Heart right ventricle (tissue), 16 donors: Measurements from ENCODE around the gene ZBTB7C. TPM values are rescaled to one million over a fixed set of nuclear protein-coding genes. Genes with fewer than 3 reads are reported as not detected.

ENCODE experiments used
- ATAC-seq, 8 donors: fragments of 200-7000 bp; cut with Tn5 transposase; one replicate each; pipeline ENCODE4 v1.9.1; 2020; ENCODE audit warnings: mild to moderate bottlenecking in 8 of 8, moderate library complexity in 8 of 8, moderate number of reproducible peaks in 1 of 8
- DNase-seq, 2 donors: peaks; one replicate each; pipeline ENCODE4 v3.0.0-alpha.2; 2020
- H3K27ac ChIP-seq, 10 donors: fragments of 200-600 bp; sonication (generic) in 2 of 10; one replicate each; pipeline versions ENCODE4 v1.5.0 to v1.8.0; 2020 to 2022; ENCODE audit warnings: mild to moderate bottlenecking in 3 of 10
- H3K27me3 ChIP-seq, 7 donors: fragments of 200-600 bp; one replicate each; pipeline ENCODE4 v1.8.0; 2021 to 2022; ENCODE audit warnings: mild to moderate bottlenecking in 2 of 7
- H3K36me3 ChIP-seq, 9 donors: fragments of 200-600 bp; sonication (generic) in 1 of 9; one replicate each; pipeline versions ENCODE4 v1.5.0 to v1.8.0; 2020 to 2022; ENCODE audit warnings: mild to moderate bottlenecking in 2 of 9
- H3K4me1 ChIP-seq, 9 donors: fragments of 200-600 bp; sonication (generic) in 1 of 9; one replicate each; pipeline versions ENCODE4 v1.5.0 to v1.8.0; 2020 to 2022; ENCODE audit warnings: mild to moderate bottlenecking in 4 of 9
- H3K4me3 ChIP-seq, 10 donors: fragments of 200-600 bp; sonication (generic) in 2 of 10; one replicate each; pipeline versions ENCODE4 v1.5.0 to v1.8.0; 2020 to 2022; ENCODE audit warnings: mild to moderate bottlenecking in 7 of 10, moderate library complexity in 2 of 10
- H3K9me3 ChIP-seq, 11 donors: fragments of 200-600 bp in 10 of 11; sonication (generic) in 2 of 11; one replicate each; pipeline versions ENCODE4 v1.5.0 to v1.8.0; 2013 to 2022; ENCODE audit warnings: mild to moderate bottlenecking in 2 of 11, control low read depth in 1 of 11, moderate library complexity in 1 of 11
- WGBS, 2 donors: extraction: QIAGEN DNeasy Blood & Tissue Kit; methylation state at CpG; one replicate each; pipeline ENCODE4 v1.1.7; 2013; ENCODE audit warnings: inconsistent platforms in 1 of 2; 5-methylcytosine and 5-hydroxymethylcytosine counted together
- intact Hi-C, 10 donors: fragments of 100-400 bp; cut with DNase I; formaldehyde crosslinking; loops; one replicate each; pipeline versions ENCODE4 v1.11.1 to v1.14.2; 2022
- polyA plus RNA-seq, 2 donors: library from polyadenylated mRNA; stranded (reverse); fragments of 200-250 nt; gene quantifications; one replicate each; pipeline ENCODE4 v1.2.3, GENCODE V29; 2013
- total RNA-seq, 10 donors: library from RNA; stranded (reverse); fragmentation: NEBNext Ultra II Directional in 3 of 10; extraction: Animal tissue kit (Norgen Biotek cat#: 25700) in 3 of 10; gene quantifications; one replicate each; pipeline versions ENCODE4 v1.2.1 to v1.2.4, GENCODE V29; 2021 to 2023
- TF ChIP-seq, protein P1 (sequence below), 9 donors: fragments of 200-600 bp; sonication (generic) in 2 of 9; IDR thresholded peaks; one replicate each; pipeline versions ENCODE4 v1.5.0 to v1.8.0; 2021 to 2022; ENCODE audit warnings: antibody characterized with exemption in 9 of 9, mild to moderate bottlenecking in 5 of 9, moderate library complexity in 1 of 9
- donor health status: Arrhythmogenic right ventricular cardiomyopathy.
- donor health status: ischemic (EF 13 %, LVEDD 7.1; RV severe dilation, severe dysfunction).
- donor health status: healthy with polysubstance abuse.
- donor health status: DM: no; HTN: yes; CAD: no.
- donor health status: DM: no; HTN: no; CAD: no.
- donor health status: ischemic (EF 25% LVEDD 6.9; RV normal size, moderate dysfunction).
- donor health status: ischemic (EF 25% LVEDD 5.7; RV mildly dilated, moderate dysfunction).
- donor health status: healthy.
- donor health status: DM: yes; HTN: yes; CAD: no.
- donor health status: Ischemic cardiomyopathy.
- donor health status: ischemic (EF 35%, LVEDD 5.7; RV mildly dilated, moderate dysfunction).
- donor health status: nonischemic (EF 11% LVEDD 7.7; RV severe dilation, severe dysfunction).
- donor health status: DM: yes; HTN: yes; CAD: no.
- donor health status: PGD.
- donor health status: ischemic (EF 29% LVEDD 5.4; RV normal size, mild dysfunction).
- donor health status: nonischemic (EF 23%, LVEDD 6.1; RV moderate dilation, normal function).

The ZBTB7C gene
- total and polyA plus RNA-seq, 12 donors = 0.49 to 6.3 (median 1.5) TPM

DNA sequence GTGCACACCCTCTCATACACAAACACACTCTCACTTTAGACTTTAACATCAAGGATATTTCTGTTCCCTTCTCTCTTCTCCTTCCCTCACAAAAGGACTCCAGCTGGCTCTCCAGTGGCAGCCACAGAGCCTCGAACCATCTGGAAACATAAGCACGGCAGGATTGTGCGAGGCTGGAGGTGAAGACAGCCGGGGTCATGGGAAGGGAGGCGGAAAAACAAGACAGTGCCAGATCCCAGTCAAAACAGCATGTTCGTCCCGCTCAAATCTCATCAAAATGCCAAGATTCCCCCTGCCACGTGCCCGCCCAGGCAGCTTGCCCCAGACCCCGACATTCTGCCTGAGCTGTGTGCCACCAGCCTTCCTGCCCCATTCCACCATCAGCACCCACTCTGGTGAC, 180.3 kb downstream of the ZBTB7C start:
- 38 to 41% methylated on average over 10 of the region's 10 CpGs for WGBS, 2 donors
- H3K27me3 ChIP-seq = no peaks in the 10 kb centered on the region
- TF ChIP-seq, protein P1, sequence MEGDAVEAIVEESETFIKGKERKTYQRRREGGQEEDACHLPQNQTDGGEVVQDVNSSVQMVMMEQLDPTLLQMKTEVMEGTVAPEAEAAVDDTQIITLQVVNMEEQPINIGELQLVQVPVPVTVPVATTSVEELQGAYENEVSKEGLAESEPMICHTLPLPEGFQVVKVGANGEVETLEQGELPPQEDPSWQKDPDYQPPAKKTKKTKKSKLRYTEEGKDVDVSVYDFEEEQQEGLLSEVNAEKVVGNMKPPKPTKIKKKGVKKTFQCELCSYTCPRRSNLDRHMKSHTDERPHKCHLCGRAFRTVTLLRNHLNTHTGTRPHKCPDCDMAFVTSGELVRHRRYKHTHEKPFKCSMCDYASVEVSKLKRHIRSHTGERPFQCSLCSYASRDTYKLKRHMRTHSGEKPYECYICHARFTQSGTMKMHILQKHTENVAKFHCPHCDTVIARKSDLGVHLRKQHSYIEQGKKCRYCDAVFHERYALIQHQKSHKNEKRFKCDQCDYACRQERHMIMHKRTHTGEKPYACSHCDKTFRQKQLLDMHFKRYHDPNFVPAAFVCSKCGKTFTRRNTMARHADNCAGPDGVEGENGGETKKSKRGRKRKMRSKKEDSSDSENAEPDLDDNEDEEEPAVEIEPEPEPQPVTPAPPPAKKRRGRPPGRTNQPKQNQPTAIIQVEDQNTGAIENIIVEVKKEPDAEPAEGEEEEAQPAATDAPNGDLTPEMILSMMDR (IDR thresholded peaks at IDR 0.05) = no peak
- intact Hi-C loops = loop anchor here in 3 of 10 donors (5.0 to 10.0 kb wide), 3 partner anchors 192 to 216 kb away; no protein-coding TSS in a partner anchor
- H3K4me3 ChIP-seq = no peak overlapping the region
- H3K9me3 ChIP-seq = no peaks in the 10 kb centered on the region
- H3K4me1 ChIP-seq = peaks cover 9 to 39% (median 28%) of the 10 kb centered on the region in 9 donors
- H3K27ac ChIP-seq = peak overlapping the region in 4 of 10 donors; percentile 2 to 54 (median 22)
- ATAC-seq (peak in 7 of 8 donors; percentile 19 to 69 (median 49)), DNase-seq (peak in 1 of 2 donors; percentile 9)
- H3K36me3 ChIP-seq = no peaks in the 10 kb centered on the region

DNA sequence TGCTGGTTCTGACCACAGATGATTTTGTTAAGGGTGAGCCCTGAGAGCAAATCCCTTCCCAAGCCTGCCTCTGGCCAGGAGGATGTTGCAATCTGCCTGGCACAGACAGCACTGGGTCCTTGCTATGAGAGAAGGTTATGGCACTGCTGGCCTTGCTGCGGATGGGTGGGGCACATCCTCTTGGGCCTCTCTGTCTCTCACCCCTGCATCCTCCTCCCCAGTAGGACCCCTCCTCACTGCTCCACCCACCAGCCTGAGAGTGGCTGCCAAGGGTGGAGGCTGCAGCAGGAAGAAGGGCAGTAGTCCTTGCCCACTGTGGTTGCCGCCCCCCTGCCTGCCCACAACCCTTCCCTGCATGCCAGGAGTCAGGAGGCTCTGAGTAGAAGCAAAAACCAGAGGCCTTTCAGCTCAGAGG, 180.9 kb downstream of the ZBTB7C start:
- TF ChIP-seq, protein P1 (IDR thresholded peaks at IDR 0.05) = no peak
- ATAC-seq (peak in 7 of 8 donors; percentile 40 to 88 (median 75)), DNase-seq (peak; percentile 34 to 57)
- Histone ChIP-seq H3K36me3 (no peaks in the 10 kb centered on the region), H3K27me3 (no peaks in the 10 kb centered on the region), H3K9me3 (no peaks in the 10 kb centered on the region), H3K4me1 (peaks cover 9 to 39% (median 28%) of the 10 kb centered on the region in 9 donors), H3K27ac (peak overlapping the region in 2 of 10 donors; percentile 21 to 42), H3K4me3 (no peak overlapping the region)
- 61 to 64% methylated on average over 2 of the region's 2 CpGs for WGBS, 2 donors
- intact Hi-C loops = loop anchor here in 3 of 10 donors (5.0 to 10.0 kb wide), 3 partner anchors 191 to 216 kb away; no protein-coding TSS in a partner anchor

GRCh38 chr18:48227206-48227605, 182.0 kb downstream of the ZBTB7C start:
- Histone ChIP-seq H3K4me1 (peaks cover 9 to 45% (median 28%) of the 10 kb centered on the region in 9 donors), H3K9me3 (no peaks in the 10 kb centered on the region), H3K27ac (no peak overlapping the region), H3K4me3 (no peak overlapping the region), H3K36me3 (no peaks in the 10 kb centered on the region), H3K27me3 (no peaks in the 10 kb centered on the region)
- intact Hi-C loops = loop anchor here in 3 of 10 donors (5.0 to 10.0 kb wide), 3 partner anchors 190 to 218 kb away; no protein-coding TSS in a partner anchor
- WGBS, 2 donors = 70 to 83% methylated on average over 6 of the region's 6 CpGs
- DNase-seq = no peak
- no peak for ATAC-seq
- TF ChIP-seq, protein P1 (IDR thresholded peaks at IDR 0.05) = no peak

DNA sequence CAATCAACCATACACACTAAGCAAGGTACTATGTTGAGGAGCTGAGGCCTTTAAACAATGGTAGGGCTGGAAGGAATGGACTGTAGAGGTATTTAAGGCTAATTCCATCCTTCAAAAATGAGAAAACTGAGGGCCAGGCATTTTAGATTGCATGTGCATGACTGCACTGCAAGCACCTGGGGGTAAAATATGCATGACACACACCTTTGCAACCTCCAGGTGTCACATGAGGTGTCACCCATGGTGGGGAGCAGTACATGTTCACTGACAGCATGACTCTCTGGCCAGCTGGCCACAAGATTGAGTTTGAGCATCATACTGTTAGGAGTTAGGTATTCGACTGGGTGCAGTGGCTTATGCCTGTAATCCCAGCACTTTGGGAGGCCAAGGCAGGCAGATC, 182.8 kb downstream of the ZBTB7C start:
- TF ChIP-seq, protein P1 (IDR thresholded peaks at IDR 0.05) = no peak
- 91 to 100% methylated on average over 1 of the region's 1 CpG for WGBS, 2 donors
- no peak for ATAC-seq
- DNase-seq = no peak
- H3K4me3 ChIP-seq = no peak overlapping the region
- no peak overlapping the region for H3K27ac ChIP-seq
- no peaks in the 10 kb centered on the region for H3K27me3 ChIP-seq
- intact Hi-C loops = loop anchor here in 3 of 10 donors (5.0 to 10.0 kb wide), 3 partner anchors 189 to 218 kb away; no protein-coding TSS in a partner anchor
- no peaks in the 10 kb centered on the region for H3K9me3 ChIP-seq
- H3K36me3 ChIP-seq = no peaks in the 10 kb centered on the region
- H3K4me1 ChIP-seq = peaks cover 9 to 50% (median 28%) of the 10 kb centered on the region in 9 donors
